HK-2 (cell line): ENCODE measurements around the gene EHBP1.
"Not testable (repeated sequence)": the region's sequence is repeated elsewhere in the genome, so short reads cannot be mapped to it uniquely, and the experiment has no call there.

Experiments used
- DNase-seq: peaks from one replicate; pipeline ENCODE4 v3.0.0-alpha.2; 2018; ENCODE audit not compliant: unreplicated experiment

EHBP1 gene

DNA sequence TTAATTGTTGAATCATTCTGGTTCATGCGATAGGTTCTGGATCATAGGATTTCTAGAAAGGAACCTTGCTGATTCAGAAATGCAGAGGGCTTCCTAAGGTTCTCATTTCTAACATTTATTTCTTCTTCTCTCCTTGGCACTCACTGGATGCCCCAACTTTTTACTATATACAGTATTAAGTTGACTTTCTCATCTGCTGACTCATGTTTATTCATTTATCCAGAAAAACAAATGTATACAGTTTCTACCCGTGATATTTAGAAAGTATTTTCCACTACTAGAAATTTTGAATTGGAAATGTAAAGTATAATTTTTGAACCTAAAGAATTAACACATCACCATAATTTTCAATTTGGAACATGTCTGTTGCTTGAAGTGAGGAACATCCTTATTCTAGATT, 312.9 kb downstream of the EHBP1 start:
- DNase-seq = no peak

DNA sequence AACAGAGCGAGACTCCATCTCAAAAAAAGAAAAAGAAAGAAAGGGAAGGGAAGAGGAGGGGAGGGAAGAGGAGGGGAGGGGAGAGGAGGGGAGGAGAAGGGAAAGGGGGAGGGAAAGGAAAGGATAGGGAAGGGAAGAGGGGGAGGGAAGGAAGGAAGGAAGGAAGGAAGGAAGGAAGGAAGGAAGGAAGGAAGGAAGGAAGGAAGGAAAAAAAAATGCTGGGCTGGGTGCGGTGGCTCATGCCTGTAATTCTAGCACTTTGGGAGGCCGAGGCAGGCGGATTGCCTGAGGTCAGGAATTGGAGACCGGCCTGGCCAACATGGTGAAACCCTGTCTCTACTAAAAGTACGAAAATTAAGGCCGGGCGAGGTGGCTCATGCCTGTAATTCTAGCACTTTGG, 314.2 kb downstream of the EHBP1 start:
- not testable (repeated sequence) for DNase-seq

GRCh38 chr2:63023444-63023843, 317.9 kb downstream of the EHBP1 start:
- peak; percentile 17 for DNase-seq

- DNase-seq = no peak
Measured at GRCh38 chr2:63027220-63027619, 321.7 kb downstream of the EHBP1 start.

- no peak for DNase-seq
Measured at GRCh38 chr2:63029058-63029457, 323.5 kb downstream of the EHBP1 start.

GRCh38 chr2:63034526-63034925, 329.0 kb downstream of the EHBP1 start:
- no peak for DNase-seq

DNA sequence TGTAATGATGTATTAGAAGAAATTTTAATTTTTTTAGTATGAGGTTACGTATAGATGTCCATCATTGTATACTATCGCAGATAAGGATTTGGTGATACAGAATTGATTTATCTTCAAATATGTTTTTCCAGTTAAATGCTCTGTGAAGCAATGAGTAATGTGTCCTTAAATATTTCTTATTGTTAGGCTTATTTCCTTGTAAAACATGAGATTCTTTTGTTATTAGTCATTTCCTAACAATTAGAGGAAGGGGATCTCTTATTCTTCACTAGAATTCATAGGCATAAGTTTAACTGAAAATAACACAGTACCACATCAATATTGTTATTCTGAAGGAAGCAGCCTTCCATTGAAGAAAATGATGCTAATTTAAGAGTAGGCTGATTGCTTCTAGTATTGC, 329.7 kb downstream of the EHBP1 start:
- no peak for DNase-seq

DNA sequence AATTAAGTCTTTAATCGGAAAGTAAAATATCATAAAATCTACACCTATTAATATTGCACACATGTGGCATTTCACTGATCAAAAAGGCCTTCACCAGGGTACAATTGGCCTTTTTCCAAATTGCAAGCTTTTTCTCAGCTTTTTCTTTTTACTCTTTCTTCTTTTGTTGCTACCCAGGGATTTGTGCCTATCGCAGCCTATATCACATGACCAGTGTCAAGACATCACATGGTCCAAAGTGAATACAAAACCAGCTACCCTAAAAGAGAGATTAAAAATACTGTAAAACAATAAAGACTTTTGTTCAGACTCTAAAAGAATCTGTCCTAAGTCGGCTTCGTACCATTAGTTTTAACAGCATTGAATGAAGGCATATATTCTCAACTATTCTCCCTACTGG, 330.1 kb downstream of the EHBP1 start:
- no peak for DNase-seq

GRCh38 chr2:63038034-63038433, 332.5 kb downstream of the EHBP1 start:
- no peak for DNase-seq

GRCh38 chr2:63040586-63040985, 335.1 kb downstream of the EHBP1 start:
- DNase-seq = no peak

DNA sequence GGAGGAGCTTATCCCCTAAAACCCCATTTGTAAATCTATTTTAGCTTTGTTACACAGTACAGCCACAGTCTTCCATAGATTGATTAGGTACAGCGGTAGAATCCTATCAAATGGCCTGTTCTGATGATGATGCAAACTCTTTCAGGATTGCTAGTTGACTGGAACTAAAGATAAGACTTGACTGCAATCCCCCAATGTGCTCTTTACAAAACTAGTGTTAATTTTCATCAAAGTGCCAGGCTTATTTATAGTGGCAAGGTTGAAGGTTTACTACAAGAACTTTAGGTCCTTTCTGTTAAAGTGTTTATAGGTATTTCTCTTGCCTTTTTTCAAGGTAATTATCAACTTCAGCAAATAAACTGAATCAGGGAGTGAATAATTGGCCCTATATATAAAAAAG, 336.1 kb downstream of the EHBP1 start:
- no peak for DNase-seq

DNA sequence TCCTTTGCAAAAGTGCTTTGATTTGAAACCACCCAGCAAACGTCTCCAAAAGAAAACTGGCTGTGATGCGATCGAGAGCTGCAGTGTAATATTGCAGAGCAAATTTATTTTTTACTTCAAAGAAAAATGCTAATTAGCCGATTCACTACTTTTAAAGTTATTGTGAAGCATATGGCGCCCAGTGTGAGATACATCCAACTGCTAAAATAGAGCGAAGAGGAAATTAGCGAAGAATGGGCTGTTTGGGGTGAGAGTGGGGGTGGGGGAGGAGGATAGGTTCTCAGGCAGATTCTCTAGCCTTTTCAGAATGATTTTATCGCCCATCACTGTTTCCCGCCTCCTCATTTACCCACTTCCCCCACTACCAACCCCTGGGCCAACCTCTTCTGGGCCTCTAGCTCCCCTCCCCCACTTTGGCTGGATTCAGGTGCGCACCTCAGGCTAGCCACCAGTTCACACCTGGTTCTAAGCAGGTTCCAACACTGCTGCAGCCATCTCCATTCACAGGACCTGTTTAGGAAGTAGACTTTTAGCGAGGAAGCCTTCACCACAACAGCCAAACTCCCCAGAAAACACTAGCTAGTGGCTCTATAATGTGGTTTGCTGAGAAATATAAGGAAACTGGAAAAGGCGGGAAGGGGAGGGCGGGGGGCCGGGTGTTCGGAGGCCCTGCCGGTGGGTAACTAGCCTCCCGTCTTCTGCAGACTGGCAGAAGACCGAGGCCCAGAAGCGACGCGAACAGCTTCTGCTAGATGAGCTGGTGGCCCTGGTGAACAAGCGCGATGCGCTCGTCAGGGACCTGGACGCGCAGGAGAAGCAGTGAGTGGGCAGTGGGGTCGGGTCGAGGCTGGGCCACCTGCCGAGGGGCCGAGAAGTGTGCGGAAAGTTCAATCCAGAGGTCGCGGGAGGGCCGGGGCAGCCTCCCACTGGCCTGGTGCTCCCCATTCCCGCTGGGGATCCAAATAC, 339.1 kb downstream of the EHBP1 start:
- DNase-seq = no peak

DNA sequence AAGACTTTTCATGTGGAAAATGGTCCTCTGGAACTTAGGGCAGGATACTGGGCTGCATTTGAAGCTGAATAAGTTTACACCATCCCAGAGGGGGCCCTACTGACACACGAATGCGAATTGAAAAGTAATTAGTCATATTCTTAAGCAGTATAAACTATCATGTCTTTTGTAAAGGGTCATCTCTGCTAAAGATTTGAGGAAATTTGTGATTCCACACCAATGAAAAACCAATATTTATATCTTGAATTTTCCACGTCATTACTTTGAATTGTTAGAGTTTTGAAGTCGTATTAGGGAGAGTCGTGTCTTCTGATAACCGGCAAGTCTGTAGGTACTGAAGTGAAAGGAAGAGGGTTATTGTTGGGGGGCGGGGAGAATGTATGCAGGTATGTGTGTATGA, 341.0 kb downstream of the EHBP1 start:
- no peak for DNase-seq

- DNase-seq = no peak
Measured at GRCh38 chr2:63046961-63047320, 341.4 kb downstream of the EHBP1 start.

GRCh38 chr2:63047321-63048279, 342.1 kb downstream of the EHBP1 start:
- no peak for DNase-seq

DNA sequence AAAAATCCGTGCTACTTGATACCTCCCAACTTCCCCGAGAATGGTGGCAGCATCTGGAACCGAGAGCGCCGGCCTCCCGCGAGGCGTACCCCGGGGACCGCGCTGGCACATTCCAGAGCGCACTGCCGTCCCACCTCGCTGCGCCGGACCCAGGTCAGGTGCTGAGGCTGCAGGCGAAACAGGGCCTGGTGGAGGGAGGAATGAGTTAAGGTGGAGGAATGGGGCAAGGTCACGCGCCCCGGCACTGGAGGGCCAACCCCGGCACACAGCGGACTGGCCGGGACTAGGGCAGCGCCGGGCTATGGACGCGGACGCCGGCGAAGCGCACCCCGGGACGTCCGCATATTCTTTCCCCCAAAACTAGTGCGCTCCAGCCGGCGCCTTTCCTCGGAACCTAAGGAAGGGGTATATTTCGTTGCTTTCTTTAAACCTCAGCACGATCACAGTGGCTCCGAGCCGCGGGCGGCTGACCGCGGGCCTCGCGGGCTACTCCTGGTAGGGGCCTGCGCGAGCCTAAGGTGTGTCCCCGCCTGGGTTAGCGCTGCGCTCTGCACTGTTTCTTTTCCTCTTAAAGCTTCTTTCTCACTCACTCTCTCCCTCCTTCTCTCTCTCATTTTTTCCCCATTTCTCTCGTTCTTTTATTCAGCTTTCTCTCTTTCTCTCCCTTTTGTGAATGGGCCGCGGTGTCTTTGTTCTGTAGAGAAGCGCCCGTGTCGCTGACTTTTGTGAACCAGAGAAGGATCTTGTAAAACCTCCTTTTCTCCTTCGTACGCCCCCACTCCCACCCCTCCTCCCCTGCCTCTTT, 343.1 kb downstream of the EHBP1 start:
- no peak for DNase-seq

- peak; percentile 33 for DNase-seq
Measured at GRCh38 chr2:63049211-63049969, 343.9 kb downstream of the EHBP1 start.

- DNase-seq = no peak
Measured at GRCh38 chr2:63049970-63050333, 344.4 kb downstream of the EHBP1 start.

GRCh38 chr2:63050334-63051041, 345.0 kb downstream of the EHBP1 start, which contains the start of gene OTX1:
TSS of gene OTX1 (plus strand) at chr2:63050830. CDS start at chr2:63052991, 2,161 bp downstream.
- DNase-seq = peak; percentile 91
